Epidermal melanocyte (primary cell): Measurements from ENCODE around the gene CALML3.
"Not testable (repeated sequence)": the region's sequence is repeated elsewhere in the genome, so short reads cannot be mapped to it uniquely, and the experiment has no call there.

Source experiments
- DNase-seq: peaks from one replicate; pipeline ENCODE4 v3.0.0; 2011; ENCODE audit warnings: low spot score; ENCODE audit not compliant: insufficient read length

CALML3 gene

DNA sequence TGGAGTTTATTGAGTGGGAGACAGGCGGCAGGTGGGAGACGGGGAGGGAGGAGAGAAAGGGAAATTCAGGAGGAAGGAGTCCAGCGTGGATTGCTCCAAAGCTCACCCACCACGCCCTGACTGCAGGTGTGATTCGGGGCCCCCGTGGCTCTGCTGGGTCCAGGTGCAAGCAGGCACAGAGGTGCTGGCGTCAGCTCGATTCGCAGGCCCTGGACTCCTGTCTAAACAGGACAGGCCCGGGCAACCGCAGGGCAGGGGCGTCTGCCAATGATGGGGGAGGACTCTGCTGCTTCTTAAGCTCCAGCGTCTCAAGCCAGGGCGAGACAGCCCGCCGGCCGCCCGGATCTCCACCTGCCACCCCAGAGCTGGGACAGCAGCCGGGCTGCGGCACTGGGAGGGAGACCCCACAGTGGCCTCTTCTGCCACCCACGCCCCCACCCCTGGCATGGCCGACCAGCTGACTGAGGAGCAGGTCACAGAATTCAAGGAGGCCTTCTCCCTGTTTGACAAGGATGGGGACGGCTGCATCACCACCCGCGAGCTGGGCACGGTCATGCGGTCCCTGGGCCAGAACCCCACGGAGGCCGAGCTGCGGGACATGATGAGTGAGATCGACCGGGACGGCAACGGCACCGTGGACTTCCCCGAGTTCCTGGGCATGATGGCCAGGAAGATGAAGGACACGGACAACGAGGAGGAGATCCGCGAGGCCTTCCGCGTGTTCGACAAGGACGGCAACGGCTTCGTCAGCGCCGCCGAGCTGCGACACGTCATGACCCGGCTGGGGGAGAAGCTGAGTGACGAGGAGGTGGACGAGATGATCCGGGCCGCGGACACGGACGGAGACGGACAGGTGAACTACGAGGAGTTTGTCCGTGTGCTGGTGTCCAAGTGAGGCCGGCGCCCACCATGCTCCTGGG, at the start of gene CALML3:
Gene CALML3 (plus strand): TSS at position 321 of the 920 bp plus-strand sequence. CDS start 125 bp downstream, at position 446.
- no peak for DNase-seq

- DNase-seq = not testable (repeated sequence)
These were observed 49.7 kb upstream of the CALML3 start for GRCh38 chr10:5475088-5475487.

GRCh38 chr10:5475974-5476807, 48.6 kb upstream of the CALML3 start:
- DNase-seq = not testable (repeated sequence)

DNA sequence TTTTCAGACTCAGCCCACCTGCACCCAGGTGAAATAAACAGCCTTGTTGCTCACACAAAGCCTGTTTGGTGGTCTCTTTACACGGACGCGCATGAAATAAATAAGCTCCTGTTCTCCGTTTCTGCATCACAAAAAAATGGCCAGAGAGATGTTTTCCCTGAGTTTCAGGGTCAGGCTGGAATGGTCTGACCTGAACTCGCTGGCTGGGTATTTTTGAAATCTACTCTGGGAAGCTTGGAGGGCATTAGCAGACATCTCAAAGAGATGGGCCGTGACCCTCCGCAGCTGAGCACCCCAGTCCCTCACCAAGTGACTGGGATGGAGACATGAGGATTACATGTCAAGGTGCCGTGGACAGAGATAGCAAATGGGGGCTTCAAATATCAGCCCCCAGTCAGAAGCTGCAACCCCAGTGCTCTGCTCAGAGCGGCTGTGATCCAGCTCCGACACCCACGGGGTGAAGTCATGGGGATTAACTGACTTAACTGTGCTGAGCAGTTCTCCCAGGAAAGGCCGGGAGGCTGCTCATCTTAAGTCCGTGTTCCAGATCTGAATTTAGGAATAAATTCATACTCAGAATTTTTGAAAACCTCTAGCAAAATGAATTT, 47.7 kb upstream of the CALML3 start:
- DNase-seq = no peak

DNA sequence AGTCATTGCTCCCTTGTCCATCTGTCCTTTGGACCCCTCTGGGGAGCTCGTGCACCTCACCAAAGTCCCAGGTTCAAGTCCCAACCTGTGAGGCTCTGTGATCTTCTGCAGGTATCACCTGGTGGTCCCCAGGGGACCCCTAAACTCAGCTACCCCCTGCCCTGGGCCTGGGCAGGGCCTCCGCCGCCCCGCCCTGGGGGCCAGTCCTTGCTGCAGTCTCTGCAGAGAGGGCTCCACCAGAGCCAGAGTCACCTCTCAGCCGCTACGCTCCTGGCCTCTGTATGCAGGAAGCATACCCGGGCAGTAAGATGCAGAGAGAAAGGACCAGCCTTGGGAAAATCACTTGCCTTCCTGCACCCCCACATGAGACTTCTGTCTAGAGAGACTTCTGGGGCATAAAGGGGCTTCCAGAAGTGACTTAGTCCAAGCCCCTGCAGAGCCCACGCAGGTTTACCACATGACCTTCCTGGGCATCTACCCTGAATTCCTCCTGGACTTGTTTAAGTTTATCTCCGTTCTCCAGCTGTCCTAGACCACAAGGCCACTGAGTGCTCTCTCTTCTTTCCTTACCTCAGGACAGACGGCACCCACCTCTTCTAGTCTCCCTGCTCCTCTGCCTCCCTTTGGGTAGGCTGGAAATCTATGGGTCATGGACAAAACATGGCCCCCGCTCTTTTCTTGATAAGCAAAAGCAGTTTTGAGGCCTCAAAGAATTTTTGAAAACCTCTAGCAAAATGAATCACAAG, 46.6 kb upstream of the CALML3 start:
- no peak for DNase-seq

- no peak for DNase-seq
These were observed 46.0 kb upstream of the CALML3 start for GRCh38 chr10:5478694-5479305.

DNA sequence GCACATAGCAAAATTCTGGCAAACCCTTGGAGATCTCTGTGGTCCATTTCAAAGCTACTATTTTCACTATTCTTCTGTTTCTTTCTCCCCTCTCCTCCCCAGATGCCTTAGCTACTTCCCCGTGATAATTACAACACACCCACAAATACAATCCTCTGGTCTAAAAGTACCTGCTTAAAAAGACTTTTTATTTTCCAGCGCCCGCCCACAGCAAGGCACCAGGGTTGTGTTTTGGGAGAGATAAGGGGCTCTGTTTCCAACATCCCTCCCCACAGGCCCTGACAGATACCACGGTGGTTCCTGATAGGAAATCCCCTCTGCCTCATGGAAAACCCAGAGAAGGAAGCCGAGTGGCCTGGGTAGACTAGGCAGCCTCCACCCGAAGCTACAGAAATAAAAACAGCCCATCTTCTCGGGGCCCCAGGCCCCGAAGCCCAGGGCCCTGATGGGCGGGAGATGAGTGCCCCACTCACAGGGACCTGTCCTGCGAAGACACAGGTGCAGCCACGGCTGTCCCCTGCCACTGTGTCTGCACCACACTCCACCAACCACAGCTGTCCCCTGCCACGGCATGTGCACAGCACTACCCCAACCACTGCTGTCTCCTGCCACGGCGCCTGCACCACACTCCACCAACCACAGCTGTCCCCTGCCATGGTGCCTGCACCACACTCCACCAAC, 45.1 kb upstream of the CALML3 start:
- no peak for DNase-seq

GRCh38 chr10:5480162-5480941, 44.4 kb upstream of the CALML3 start:
- no peak for DNase-seq

DNA sequence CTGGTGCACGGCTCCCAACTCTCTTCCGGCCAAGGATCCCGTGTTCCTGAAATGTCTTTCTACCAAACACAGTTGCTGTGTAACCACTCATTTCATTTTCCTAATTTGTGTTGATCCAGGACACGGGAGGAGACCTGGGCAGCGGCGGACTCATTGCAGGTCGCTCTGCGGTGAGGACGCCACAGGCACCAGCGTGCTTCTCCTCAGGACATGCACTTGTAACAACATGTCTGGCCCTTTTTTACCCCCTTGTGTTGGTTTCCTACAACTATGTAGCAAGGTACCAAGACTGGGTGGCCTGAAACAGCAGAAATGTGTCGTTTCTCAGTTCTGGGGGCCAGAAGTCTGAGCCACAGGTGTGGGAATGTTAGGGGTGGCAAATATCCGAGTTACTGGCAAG, 43.6 kb upstream of the CALML3 start:
- DNase-seq = no peak

DNA sequence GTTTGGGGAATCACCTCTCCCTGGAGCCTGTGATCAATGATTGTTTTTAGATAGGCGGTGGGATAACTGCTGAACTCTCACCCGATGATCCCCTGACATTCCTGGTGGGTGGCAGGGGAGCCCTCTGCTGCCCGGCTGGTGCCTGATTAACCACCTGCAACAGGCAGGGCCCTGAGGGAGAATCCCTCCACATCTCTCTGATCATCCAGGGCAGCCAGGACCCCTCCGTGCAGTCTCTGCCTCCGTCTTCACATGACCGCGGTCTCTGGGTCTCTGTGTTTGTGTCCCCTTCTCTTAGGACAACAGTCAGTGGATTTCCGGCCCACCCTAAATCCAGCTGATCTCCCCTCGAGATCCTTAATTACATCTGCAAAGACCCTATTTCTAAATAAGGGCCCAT, 42.7 kb upstream of the CALML3 start:
- DNase-seq = no peak

- DNase-seq = no peak
These were observed 40.6 kb upstream of the CALML3 start for GRCh38 chr10:5484205-5484604.

DNA sequence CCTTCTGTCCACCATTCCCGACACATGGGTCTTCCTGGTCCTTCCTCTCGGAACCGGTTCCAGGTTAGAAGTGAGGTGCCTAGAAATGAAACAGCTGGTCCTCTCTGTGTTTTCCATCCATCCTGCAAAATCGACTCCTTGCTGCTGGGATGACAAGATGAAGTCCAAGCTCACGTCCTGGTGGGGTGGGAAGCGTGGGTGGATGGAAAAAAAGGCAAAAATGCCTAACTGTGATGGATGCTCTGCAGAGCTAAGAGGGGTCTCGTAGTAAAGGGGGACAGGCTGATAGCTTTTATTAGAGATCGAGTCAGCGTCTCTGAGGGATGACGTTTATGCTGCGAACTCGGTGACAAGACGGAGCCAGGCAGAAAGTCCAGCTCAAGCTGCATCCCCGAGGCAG, 39.5 kb upstream of the CALML3 start:
- DNase-seq = no peak

DNA sequence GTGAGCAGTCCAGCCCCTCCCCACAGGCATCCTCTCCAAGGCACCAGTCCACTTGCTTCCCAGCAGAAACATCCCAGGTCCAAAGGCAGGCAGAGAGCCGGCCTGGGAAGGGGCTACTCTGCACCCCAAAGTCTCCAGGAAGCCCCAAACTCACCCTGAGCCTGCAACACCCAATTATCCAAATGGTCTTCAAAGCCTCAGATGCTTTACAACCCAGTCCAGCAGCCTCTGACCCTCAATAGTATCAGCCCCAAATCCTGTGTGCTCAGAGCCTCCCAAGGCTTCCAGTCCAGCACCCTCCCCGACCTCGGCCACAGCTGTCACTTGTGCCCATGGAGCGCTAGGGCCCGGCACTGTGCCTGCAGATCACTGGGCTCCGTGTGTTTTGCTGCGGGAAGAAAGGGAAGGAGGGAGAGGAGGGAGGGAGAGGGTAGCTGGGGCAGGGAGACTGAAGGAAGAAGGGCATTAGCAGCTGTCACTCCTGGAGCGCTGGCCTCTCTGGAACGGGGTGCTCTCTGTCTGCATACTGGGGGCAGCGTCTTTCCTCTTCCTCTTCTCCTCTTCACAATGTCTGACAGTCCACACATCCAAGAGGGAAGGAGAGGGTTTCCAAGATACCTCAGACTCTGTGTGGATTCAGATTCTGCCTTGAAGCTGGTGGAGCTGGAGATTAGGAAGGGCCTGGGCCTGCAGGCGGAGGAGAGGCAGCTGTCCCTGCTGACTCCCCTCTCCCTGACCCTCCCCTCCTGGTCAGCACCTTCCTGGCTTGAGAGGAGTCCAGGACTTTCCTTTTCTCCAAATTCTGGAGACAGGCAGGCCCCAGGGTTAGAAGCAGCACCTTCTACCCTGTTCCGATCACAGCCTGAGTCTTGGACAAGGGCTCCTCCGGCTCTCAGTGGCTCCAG, 38.6 kb upstream of the CALML3 start:
- DNase-seq = no peak

DNA sequence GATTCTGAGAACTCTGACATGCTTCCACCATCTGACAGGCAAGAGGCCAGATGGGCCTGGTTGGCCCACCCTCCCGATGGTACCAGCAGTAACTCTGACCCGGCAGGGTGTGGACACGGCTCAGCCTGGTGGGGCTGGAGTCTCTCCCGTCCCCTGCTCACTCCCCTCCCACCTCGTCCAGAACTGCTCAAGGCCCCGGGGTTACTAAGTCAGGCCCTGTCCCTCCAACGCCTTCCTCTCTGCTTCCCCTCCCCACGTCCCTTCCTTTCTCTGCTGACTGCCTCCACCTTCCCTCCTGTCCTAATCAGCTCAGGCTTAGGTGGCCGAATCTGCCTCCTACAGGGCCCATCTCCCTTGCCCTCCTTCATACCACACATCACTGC, 37.9 kb upstream of the CALML3 start:
- DNase-seq = no peak

DNA sequence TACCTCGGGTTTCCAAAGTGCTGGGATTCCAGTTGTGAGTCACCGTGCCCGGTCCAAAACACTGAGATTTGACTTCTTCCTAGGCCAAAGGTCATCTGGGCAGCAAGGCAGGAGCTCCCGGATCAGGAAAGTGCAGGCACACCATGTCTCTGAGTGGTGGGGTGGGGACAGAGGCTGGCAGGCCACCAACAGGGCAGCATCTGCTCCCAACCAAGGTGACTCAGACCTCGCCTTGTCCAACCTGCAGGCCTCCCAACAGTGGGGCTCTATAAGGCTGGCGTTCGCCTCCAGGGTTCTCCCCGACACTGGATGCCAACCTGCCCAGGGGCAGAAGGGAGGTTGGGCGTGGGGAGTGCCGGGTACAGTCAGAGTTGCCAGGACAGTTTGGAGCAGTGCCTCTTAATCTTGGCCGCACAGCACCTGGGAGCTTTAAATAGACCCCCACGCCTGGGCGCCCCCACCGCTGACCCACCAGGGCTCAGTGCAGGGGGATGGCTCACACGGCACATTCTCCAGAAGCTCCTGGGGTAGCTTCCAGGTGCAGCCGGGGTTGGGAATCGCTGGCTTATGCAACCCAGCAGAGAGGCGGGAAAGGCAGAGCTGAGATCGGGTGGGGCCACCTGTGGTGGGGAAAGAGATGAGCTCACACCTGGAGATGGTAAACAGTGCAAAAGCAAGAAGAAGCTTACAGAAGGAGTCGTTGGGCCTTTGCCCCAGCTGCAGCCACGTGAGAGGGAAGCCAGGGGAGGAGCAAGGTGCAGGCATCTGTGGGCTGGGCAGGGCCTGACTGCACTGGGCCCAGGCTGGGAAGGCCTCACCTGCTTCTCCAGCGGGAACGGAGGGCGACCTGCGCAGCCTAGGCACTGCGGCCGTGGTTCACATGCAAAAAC, 36.2 kb upstream of the CALML3 start:
- no peak for DNase-seq

DNA sequence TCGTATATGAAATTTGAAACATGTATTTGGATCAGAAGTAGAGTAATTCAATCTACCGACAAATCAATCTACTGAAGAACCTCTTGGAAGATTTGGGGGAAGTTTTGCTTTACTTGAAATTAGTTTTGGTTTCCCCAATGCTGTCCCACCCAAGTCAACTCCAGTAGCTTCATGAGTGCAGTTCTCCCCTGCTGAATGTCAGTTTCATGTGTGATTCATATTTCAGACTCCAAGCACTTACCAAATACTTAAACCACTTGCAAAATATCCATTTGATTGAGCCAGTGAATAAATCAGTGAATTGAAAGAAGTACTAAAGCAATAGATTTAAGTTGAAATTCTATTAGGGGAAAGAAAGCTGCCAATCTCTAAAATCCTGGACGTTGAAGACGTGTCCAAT, 34.7 kb upstream of the CALML3 start:
- no peak for DNase-seq

- DNase-seq = no peak
These were observed 33.9 kb upstream of the CALML3 start for GRCh38 chr10:5490698-5491464.
